ENCODE results near the gene C9orf153.
"Not testable (repeated sequence)": the region's sequence is repeated elsewhere in the genome, so short reads cannot be mapped to it uniquely, and the experiment has no call there.

The C9orf153 gene

DNA sequence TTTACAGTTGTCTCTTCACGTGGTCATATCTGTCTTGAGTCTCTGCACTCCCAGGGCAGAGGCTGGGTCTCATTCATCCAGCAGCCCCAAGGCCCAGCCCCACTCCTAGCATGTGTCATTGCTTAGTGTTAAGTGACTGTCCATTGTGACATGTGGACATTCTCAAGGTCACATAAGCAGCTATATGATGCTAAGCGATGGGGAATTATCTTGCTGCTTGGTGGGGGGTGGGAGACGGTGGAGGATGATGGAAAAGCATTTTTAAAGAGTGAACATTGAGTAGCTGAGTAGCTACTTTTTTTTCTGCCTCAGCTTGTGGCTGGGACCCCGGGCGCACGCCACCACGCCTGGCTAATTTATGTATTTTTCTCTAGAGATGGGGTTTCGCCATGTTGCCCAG, at the start of gene C9orf153:
C9orf153 (minus strand) TSS at position 101 of the 400 bp plus-strand sequence. CDS start 30,054 bp downstream, outside the sequence.
- no peak for DNase-seq (ENCODE audit: low read depth, low spot score)
- WGBS (ENCODE audit: insufficient coverage, insufficient read length), result no CpG with 5 or more reads among the region's 8 CpGs
- Histone ChIP-seq H3K4me1 (ENCODE audit: control insufficient read depth, insufficient read depth, low read length) (no peaks in the 10 kb centered on the region), H3K4me3 (ENCODE audit: low read length) (no peak within 1 kb of the TSS), H3K27me3 (ENCODE audit: control insufficient read depth, insufficient read depth, low read length) (no peaks in the 10 kb centered on the region), H3K27ac (ENCODE audit: low read length) (no peak within 1 kb of the TSS), H3K36me3 (ENCODE audit: control insufficient read depth, insufficient read depth, low read length) (peaks cover 7% of the 10 kb centered on the region; the same call in 1 of the 2 replicates), H3K9me3 (ENCODE audit: control insufficient read depth, insufficient read depth, low read length) (no peaks in the 10 kb centered on the region)

DNA sequence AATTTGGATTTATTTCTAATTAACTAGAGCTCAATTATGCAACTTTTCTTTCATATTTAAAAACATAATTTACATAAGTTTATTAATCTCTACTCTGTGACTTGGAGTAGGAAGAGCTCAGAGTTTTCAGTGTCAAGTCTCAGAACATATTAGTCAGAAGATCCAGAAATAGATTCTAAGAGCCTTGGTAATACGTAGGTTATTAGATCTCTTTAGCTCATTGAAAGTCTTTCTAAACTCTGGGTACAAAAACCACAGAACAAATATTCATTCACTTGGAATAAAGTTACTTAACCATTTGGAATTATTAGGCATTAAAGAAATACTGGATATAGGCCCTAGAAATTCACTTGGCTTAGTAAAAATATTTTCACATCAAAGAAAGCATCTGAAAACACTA, 49.2 kb upstream of the C9orf153 start:
- DNase-seq (ENCODE audit: low read depth, low spot score), result no peak
- Histone ChIP-seq H3K4me3 (ENCODE audit: low read length) (no peak overlapping the region), H3K36me3 (ENCODE audit: control insufficient read depth, insufficient read depth, low read length) (peaks cover 4% of the 10 kb centered on the region; the same call in 1 of the 2 replicates), H3K27me3 (ENCODE audit: control insufficient read depth, insufficient read depth, low read length) (no peaks in the 10 kb centered on the region; the same call in 1 of the 2 replicates), H3K4me1 (ENCODE audit: control insufficient read depth, insufficient read depth, low read length) (no peaks in the 10 kb centered on the region), H3K9me3 (ENCODE audit: control insufficient read depth, insufficient read depth, low read length) (no peaks in the 10 kb centered on the region), H3K27ac (ENCODE audit: low read length) (no peak overlapping the region)
- WGBS (ENCODE audit: insufficient coverage, insufficient read length), result no CpG with 5 or more reads among the region's 1 CpG

DNA sequence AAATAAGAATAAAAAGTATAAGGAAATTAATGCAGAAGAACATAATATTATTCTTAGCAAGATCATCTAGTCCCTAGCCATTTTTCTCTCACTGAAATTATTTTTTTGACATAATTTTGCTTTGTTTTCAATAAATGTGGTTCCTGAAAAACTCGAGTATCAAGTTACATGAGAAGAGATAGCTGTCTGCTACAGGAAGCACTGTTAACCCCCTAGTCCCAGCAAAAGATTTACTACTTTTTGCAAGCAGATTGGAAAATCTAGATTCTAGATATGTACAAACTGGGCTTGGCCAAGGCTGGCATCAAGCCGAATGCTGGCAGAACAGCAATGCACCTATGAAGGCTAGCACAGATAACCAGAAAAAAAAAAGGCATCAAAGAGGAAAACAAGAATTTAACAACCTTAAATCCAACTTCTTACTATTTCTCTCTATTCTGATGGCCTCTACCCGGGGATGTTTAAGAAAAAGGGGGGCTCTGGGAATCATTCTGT, 44.8 kb upstream of the C9orf153 start:
- Histone ChIP-seq H3K4me1 (ENCODE audit: control insufficient read depth, insufficient read depth, low read length) (no peaks in the 10 kb centered on the region), H3K27me3 (ENCODE audit: control insufficient read depth, insufficient read depth, low read length) (no peaks in the 10 kb centered on the region; the same call in 1 of the 2 replicates), H3K4me3 (ENCODE audit: low read length) (no peak overlapping the region), H3K9me3 (ENCODE audit: control insufficient read depth, insufficient read depth, low read length) (no peaks in the 10 kb centered on the region), H3K27ac (ENCODE audit: low read length) (no peak overlapping the region), H3K36me3 (ENCODE audit: control insufficient read depth, insufficient read depth, low read length) (peaks cover 8% of the 10 kb centered on the region; the same call in 1 of the 2 replicates)
- no peak for DNase-seq (ENCODE audit: low read depth, low spot score)
- WGBS (ENCODE audit: insufficient coverage, insufficient read length), result no CpG with 5 or more reads among the region's 3 CpGs

DNA sequence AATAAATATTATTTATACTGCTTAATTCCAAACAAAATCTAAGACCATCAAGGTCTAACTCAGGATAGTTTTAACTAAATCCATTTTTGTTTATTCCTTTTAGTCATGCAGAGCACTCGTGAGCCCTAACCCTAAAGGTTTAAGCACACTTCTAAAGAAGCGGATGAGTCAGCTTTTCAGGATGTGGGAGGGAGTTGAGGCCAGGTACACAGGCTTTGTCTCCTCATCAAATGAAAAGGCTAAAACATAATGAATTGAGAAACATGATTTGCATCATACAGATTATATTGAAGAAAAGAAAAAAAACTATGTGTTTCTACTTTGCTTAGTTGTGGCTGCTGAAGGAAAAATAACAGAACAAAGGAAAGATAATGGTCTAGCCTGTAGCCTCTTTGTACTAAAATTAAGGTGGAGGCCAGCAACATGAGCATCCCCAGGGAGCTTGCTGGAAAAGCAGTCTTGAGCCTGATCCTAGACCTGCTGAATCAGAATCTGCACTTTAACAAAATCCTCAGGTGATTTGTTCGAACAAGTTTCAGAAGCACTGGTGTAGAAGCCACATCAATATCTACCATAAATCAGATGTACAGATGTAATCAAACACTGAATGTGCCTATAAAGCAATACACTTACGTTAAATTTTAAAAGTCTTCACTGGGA, 44.0 kb upstream of the C9orf153 start:
- Histone ChIP-seq H3K4me1 (ENCODE audit: control insufficient read depth, insufficient read depth, low read length) (no peaks in the 10 kb centered on the region), H3K4me3 (ENCODE audit: low read length) (no peak overlapping the region), H3K27me3 (ENCODE audit: control insufficient read depth, insufficient read depth, low read length) (no peaks in the 10 kb centered on the region; the same call in 1 of the 2 replicates), H3K9me3 (ENCODE audit: control insufficient read depth, insufficient read depth, low read length) (no peaks in the 10 kb centered on the region), H3K27ac (ENCODE audit: low read length) (no peak overlapping the region), H3K36me3 (ENCODE audit: control insufficient read depth, insufficient read depth, low read length) (peaks cover 12% of the 10 kb centered on the region)
- no peak for DNase-seq (ENCODE audit: low read depth, low spot score)
- no CpG with 5 or more reads among the region's 4 CpGs for WGBS (ENCODE audit: insufficient coverage, insufficient read length)

DNA sequence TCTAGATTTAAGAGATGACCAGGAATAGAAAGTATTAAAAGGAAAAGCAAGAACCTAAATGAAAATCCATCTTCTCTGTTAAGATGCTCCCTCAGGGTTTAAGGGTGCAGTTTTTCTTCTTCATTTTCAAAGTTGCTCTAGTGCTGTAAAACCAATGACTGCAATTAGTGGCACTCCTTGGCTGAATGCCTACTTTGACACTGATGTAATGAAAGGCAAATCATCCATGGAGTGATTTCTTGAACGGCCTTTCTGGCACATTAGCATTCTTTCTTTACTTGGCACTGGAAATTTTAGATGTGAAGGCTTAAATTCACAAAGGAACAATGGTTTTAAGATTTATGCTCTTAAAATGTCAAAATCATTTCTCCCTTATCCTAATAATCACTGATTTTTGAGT, 42.2 kb upstream of the C9orf153 start:
- Histone ChIP-seq H3K9me3 (ENCODE audit: control insufficient read depth, insufficient read depth, low read length) (no peaks in the 10 kb centered on the region), H3K27me3 (ENCODE audit: control insufficient read depth, insufficient read depth, low read length) (no peaks in the 10 kb centered on the region), H3K4me1 (ENCODE audit: control insufficient read depth, insufficient read depth, low read length) (no peaks in the 10 kb centered on the region), H3K4me3 (ENCODE audit: low read length) (no peak overlapping the region), H3K36me3 (ENCODE audit: control insufficient read depth, insufficient read depth, low read length) (peaks cover 10% of the 10 kb centered on the region), H3K27ac (ENCODE audit: low read length) (no peak overlapping the region)
- DNase-seq (ENCODE audit: low read depth, low spot score), result no peak
- WGBS (ENCODE audit: insufficient coverage, insufficient read length), result no CpG with 5 or more reads among the region's 1 CpG

DNA sequence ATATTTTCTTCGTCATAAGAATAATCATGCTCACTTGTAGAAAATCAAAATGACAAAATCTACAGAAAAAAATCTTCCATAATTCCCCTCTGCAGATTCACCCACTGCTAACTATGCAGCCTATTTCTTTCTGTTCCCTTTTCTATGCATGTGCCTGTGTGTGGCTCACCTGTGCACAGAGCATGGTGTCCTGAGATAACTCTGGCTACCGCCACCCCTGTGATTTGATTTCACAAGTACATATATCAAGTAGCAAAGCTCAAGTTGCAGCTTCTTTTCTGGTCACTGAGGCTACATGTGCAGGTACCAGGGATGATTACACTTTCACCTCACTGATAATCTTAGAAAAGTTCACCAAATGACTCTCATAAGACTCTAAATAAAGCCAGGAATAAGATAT, 41.2 kb upstream of the C9orf153 start:
- no peak for DNase-seq (ENCODE audit: low read depth, low spot score)
- no CpG with 5 or more reads among the region's 2 CpGs for WGBS (ENCODE audit: insufficient coverage, insufficient read length)
- H3K9me3 ChIP-seq (ENCODE audit: control insufficient read depth, insufficient read depth, low read length), result no peaks in the 10 kb centered on the region
- no peaks in the 10 kb centered on the region for H3K4me1 ChIP-seq (ENCODE audit: control insufficient read depth, insufficient read depth, low read length)
- no peaks in the 10 kb centered on the region for H3K27me3 ChIP-seq (ENCODE audit: control insufficient read depth, insufficient read depth, low read length)
- peaks cover 10% of the 10 kb centered on the region for H3K36me3 ChIP-seq (ENCODE audit: control insufficient read depth, insufficient read depth, low read length)
- no peak overlapping the region for H3K4me3 ChIP-seq (ENCODE audit: low read length)
- no peak overlapping the region for H3K27ac ChIP-seq (ENCODE audit: low read length)

DNA sequence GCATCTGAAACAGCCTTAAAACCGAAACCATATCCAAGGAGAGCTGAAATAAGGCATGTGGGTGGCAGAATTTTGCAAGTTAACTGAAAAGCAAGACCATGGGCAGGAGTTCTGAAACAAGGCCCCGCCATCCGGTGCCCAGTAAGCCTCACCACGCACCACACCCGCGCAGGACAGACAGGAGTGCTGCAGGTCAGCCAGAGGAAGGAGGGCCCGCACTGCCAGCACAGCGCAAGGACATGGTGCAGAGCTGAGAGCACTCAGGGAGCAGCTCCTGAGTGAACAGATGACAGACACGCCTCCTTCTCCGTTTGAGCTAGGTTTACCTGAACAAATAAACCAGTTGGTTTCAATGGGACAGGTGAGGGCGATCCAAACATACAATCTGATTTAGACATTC, 39.4 kb upstream of the C9orf153 start:
- H3K27ac ChIP-seq (ENCODE audit: low read length), result no peak overlapping the region
- WGBS (ENCODE audit: insufficient coverage, insufficient read length), result no CpG with 5 or more reads among the region's 11 CpGs
- no peak overlapping the region for H3K4me3 ChIP-seq (ENCODE audit: low read length)
- H3K9me3 ChIP-seq (ENCODE audit: control insufficient read depth, insufficient read depth, low read length), result no peaks in the 10 kb centered on the region
- peaks cover 10% of the 10 kb centered on the region for H3K36me3 ChIP-seq (ENCODE audit: control insufficient read depth, insufficient read depth, low read length)
- no peak for DNase-seq (ENCODE audit: low read depth, low spot score)
- no peaks in the 10 kb centered on the region for H3K27me3 ChIP-seq (ENCODE audit: control insufficient read depth, insufficient read depth, low read length)
- H3K4me1 ChIP-seq (ENCODE audit: control insufficient read depth, insufficient read depth, low read length), result no peaks in the 10 kb centered on the region

DNA sequence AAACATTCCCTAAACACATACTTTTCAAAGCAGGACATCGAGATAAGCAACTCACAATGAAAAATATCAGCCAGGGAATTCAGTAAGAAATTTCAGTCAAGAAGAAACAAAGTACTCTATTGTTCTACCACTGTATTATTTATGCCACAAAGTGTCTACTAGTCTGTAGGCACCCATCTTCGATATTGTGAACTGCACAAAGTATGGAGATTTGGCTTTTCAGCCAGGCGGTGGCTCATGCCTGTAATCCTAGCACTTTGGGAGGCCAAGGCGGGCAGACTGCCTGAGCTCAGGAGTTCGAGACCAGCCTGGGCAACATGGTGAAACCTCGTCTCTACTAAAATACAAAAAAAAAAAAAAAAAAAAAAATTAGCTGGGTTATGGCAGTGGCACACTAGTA, 30.9 kb upstream of the C9orf153 start:
- H3K9me3 ChIP-seq (ENCODE audit: control insufficient read depth, insufficient read depth, low read length); H3K36me3 ChIP-seq (ENCODE audit: control insufficient read depth, insufficient read depth, low read length); H3K27me3 ChIP-seq (ENCODE audit: control insufficient read depth, insufficient read depth, low read length); H3K4me3 ChIP-seq (ENCODE audit: low read length); H3K4me1 ChIP-seq (ENCODE audit: control insufficient read depth, insufficient read depth, low read length); DNase-seq (ENCODE audit: low read depth, low spot score); H3K27ac ChIP-seq (ENCODE audit: low read length): not testable (repeated sequence)
- WGBS (ENCODE audit: insufficient coverage, insufficient read length), result no CpG with 5 or more reads among the region's 6 CpGs

DNA sequence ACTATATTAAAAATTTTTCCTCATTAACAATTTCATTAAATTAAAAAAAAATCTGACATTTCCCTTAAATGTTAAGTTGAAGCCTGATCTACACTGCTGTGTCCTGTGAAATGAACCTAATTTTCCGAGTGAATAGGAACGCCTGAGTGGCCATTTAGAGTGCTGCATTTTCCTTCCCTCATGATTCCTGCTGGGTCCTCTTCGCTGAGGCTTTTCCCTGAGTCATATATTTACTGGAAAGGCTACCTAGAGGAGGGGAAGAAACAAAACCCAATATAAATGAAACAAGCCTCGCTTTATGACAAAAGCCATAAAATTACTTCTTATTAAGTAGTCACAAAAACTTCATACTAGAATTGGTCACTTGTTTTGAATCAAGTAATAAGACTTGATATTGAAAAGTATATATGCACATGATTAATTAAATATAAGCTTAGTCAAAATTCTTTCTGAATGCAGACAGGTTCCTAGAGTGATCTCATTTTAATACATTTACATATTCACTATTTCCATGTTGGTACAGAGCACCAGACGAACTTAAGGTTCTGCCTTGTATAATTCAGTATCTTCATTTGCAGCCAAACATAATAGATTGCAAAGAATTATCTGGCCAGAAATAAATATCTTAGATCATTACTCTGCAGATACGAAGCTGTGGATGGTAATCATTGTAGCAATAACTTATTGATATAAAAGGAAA, 29.2 kb upstream of the C9orf153 start:
- WGBS (ENCODE audit: insufficient coverage, insufficient read length), result no CpG with 5 or more reads among the region's 6 CpGs
- Histone ChIP-seq H3K4me1 (ENCODE audit: control insufficient read depth, insufficient read depth, low read length) (no peaks in the 10 kb centered on the region), H3K4me3 (ENCODE audit: low read length) (no peak overlapping the region), H3K9me3 (ENCODE audit: control insufficient read depth, insufficient read depth, low read length) (no peaks in the 10 kb centered on the region), H3K27me3 (ENCODE audit: control insufficient read depth, insufficient read depth, low read length) (no peaks in the 10 kb centered on the region), H3K36me3 (ENCODE audit: control insufficient read depth, insufficient read depth, low read length) (no peaks in the 10 kb centered on the region), H3K27ac (ENCODE audit: low read length) (no peak overlapping the region)
- DNase-seq (ENCODE audit: low read depth, low spot score), result no peak

DNA sequence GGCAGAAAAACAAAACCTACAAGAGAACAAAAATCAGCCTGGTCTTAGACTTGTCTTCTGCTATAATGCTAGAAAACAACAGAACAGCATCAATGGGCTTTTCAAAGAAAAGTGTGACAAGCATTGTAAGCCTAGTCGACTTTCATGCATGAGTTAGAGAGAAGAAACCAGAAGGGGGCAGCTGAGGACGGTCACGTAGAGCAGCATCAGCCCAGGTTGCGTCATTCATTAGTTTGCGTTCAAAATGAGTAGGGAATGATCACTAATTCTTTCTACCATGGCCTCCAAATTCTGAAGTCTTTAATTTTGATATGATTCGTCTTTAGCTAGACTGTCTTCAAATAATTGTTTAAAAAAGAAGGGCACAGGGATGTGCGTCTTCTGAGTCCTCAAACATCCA, 27.6 kb upstream of the C9orf153 start:
- no peaks in the 10 kb centered on the region for H3K27me3 ChIP-seq (ENCODE audit: control insufficient read depth, insufficient read depth, low read length)
- H3K9me3 ChIP-seq (ENCODE audit: control insufficient read depth, insufficient read depth, low read length), result no peaks in the 10 kb centered on the region
- H3K36me3 ChIP-seq (ENCODE audit: control insufficient read depth, insufficient read depth, low read length), result no peaks in the 10 kb centered on the region
- no peak overlapping the region for H3K27ac ChIP-seq (ENCODE audit: low read length)
- WGBS (ENCODE audit: insufficient coverage, insufficient read length), result no CpG with 5 or more reads among the region's 7 CpGs
- no peak for DNase-seq (ENCODE audit: low read depth, low spot score)
- peaks cover 4% of the 10 kb centered on the region for H3K4me1 ChIP-seq (ENCODE audit: control insufficient read depth, insufficient read depth, low read length)
- no peak overlapping the region for H3K4me3 ChIP-seq (ENCODE audit: low read length)

Measured in iPS DF 6.9 (cell line).